Measurements from ENCODE around the gene ANKRD33B. TPM values are rescaled to one million over a fixed set of nuclear protein-coding genes. Genes with fewer than 3 reads are reported as not detected.

The ANKRD33B gene
- total and polyA plus RNA-seq, 2 donors, result 4.5 to 6.8 TPM

DNA sequence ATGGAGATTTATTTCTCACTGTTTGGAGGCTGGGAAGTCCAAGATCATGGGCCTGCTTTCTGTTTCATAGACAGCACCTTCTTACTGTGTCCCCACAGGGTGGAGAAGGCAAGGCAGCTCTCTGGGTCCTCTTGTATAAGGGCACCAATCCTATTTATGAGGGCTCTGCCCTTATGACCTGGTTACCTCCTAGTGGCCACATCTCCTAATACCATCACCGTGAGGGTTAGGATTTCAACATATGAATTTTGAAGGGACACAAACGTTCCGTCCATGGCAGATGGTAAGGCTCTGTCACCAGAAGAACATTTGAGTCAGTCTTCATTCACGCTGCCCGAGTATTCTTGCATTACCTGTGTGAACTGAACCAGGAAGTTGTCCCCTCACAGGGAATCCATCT lies 48.4 kb downstream of the ANKRD33B start:
- no peaks in the 10 kb centered on the region for H3K9me3 ChIP-seq (ENCODE audit: control insufficient read depth in 2 of 2, insufficient read depth in 1 of 2, low read length in 1 of 2)
- WGBS, result 86% methylated on average over 5 of the region's 5 CpGs
- peaks cover 2 to 7% of the 10 kb centered on the region in 2 donors for H3K4me1 ChIP-seq (ENCODE audit: control insufficient read depth in 2 of 2, insufficient read depth in 2 of 2, low read length in 2 of 2)
- no peak overlapping the region for H3K4me3 ChIP-seq (ENCODE audit: low read length in 2 of 2)
- H3K27ac ChIP-seq (ENCODE audit: low read depth in 1 of 2, low read length in 1 of 2), result no peak overlapping the region
- no peaks in the 10 kb centered on the region for H3K27me3 ChIP-seq (ENCODE audit: control insufficient read depth in 2 of 2, insufficient read depth in 1 of 2, low read length in 1 of 2)
- H3K36me3 ChIP-seq (ENCODE audit: control insufficient read depth in 2 of 2, insufficient read depth in 2 of 2, low read length in 1 of 2), result no peaks in the 10 kb centered on the region
- no peak for DNase-seq (ENCODE audit: low read depth in 6 of 9, low spot score in 9 of 9)

DNA sequence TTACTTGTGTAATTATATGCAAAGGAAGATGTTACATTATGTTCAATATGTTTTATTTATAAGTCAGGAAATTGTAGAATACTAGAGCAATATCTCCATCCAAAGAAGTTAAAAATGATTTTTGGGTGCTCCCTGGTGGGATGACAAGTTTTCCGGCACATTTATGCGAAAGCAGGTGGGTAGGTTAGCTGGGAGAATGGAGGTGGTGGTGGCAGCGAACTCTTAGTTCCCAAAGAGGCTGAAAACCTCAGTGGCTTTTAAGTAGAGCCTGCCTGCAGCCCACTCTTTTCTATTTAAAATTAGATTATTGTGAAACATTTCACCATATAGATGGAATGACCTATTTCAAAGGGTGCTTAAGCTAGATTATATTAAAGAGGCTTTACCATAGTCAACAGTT lies 51.8 kb downstream of the ANKRD33B start:
- H3K27me3 ChIP-seq (ENCODE audit: control insufficient read depth in 2 of 2, insufficient read depth in 1 of 2, low read length in 1 of 2), result no peaks in the 10 kb centered on the region
- no peaks in the 10 kb centered on the region for H3K9me3 ChIP-seq (ENCODE audit: control insufficient read depth in 2 of 2, insufficient read depth in 1 of 2, low read length in 1 of 2)
- no peak overlapping the region for H3K27ac ChIP-seq (ENCODE audit: low read depth in 1 of 2, low read length in 1 of 2)
- H3K36me3 ChIP-seq (ENCODE audit: control insufficient read depth in 2 of 2, insufficient read depth in 2 of 2, low read length in 1 of 2), result no peaks in the 10 kb centered on the region
- 96% methylated on average over 3 of the region's 3 CpGs for WGBS
- DNase-seq (ENCODE audit: low read depth in 6 of 9, low spot score in 9 of 9), result no peak
- no peak overlapping the region for H3K4me3 ChIP-seq (ENCODE audit: low read length in 2 of 2)
- peaks cover 0 to 3% of the 10 kb centered on the region in 2 donors for H3K4me1 ChIP-seq (ENCODE audit: control insufficient read depth in 2 of 2, insufficient read depth in 2 of 2, low read length in 2 of 2)

DNA sequence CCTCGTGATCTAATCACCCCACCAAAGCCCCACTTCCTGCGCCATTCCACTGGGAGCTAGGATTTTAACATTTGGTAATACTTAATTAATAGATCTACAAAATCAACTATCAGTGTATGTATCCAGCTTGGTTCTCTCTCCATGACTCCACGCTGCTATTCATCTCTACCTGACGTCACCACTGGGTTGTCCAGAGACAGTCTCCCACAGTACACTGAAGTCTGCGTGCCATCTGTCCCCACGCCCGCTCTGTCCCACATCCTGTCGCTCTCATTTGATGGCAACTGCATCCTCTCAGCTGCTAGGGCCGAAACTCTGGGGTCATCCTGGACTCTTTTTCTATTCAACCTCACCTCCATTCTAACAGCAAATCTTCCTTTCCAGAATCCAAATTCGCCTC lies 53.2 kb downstream of the ANKRD33B start:
- DNase-seq (ENCODE audit: low read depth in 6 of 9, low spot score in 9 of 9), result no peak
- peaks cover 0 to 3% of the 10 kb centered on the region in 2 donors for H3K4me1 ChIP-seq (ENCODE audit: control insufficient read depth in 2 of 2, insufficient read depth in 2 of 2, low read length in 2 of 2)

DNA sequence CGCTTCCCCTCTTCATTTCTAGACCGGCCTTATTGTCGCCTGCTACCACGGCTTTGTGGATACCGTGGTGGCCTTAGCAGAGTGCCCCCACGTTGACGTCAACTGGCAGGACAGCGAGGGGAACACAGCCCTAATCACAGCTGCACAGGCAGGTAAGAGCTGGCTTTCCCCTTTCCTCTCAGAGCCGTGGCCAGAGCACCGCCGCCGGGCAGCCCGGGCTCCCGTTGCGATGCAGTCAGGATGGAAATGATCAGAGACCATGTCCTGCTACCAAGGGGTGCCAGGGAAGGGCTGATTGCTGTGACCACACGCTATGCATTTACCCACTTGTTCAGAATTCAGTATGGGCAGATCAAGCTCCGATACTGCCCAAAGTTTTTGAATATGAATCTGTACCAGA lies 54.4 kb downstream of the ANKRD33B start:
- no peak overlapping the region for H3K27ac ChIP-seq (ENCODE audit: low read depth in 1 of 2, low read length in 1 of 2)
- H3K4me1 ChIP-seq (ENCODE audit: control insufficient read depth in 2 of 2, insufficient read depth in 2 of 2, low read length in 2 of 2), result peaks cover 0 to 6% of the 10 kb centered on the region in 2 donors
- no peaks in the 10 kb centered on the region for H3K36me3 ChIP-seq (ENCODE audit: control insufficient read depth in 2 of 2, insufficient read depth in 2 of 2, low read length in 1 of 2)
- H3K27me3 ChIP-seq (ENCODE audit: control insufficient read depth in 2 of 2, insufficient read depth in 1 of 2, low read length in 1 of 2), result no peaks in the 10 kb centered on the region
- WGBS, result 93% methylated on average over 17 of the region's 17 CpGs
- peaks cover 0 to 1% of the 10 kb centered on the region in 2 donors for H3K9me3 ChIP-seq (ENCODE audit: control insufficient read depth in 2 of 2, insufficient read depth in 1 of 2, low read length in 1 of 2)
- H3K4me3 ChIP-seq (ENCODE audit: low read length in 2 of 2), result no peak overlapping the region
- DNase-seq (ENCODE audit: low read depth in 6 of 9, low spot score in 9 of 9), result no peak

More for the DNA sequence above, 53.2 kb downstream of the ANKRD33B start:
- Histone ChIP-seq H3K27me3 (ENCODE audit: control insufficient read depth in 2 of 2, insufficient read depth in 1 of 2, low read length in 1 of 2) (no peaks in the 10 kb centered on the region), H3K36me3 (ENCODE audit: control insufficient read depth in 2 of 2, insufficient read depth in 2 of 2, low read length in 1 of 2) (no peaks in the 10 kb centered on the region), H3K9me3 (ENCODE audit: control insufficient read depth in 2 of 2, insufficient read depth in 1 of 2, low read length in 1 of 2) (no peaks in the 10 kb centered on the region), H3K4me3 (ENCODE audit: low read length in 2 of 2) (no peak overlapping the region), H3K27ac (ENCODE audit: low read depth in 1 of 2, low read length in 1 of 2) (no peak overlapping the region)
- WGBS, result 86% methylated on average over 10 of the region's 10 CpGs

DNA sequence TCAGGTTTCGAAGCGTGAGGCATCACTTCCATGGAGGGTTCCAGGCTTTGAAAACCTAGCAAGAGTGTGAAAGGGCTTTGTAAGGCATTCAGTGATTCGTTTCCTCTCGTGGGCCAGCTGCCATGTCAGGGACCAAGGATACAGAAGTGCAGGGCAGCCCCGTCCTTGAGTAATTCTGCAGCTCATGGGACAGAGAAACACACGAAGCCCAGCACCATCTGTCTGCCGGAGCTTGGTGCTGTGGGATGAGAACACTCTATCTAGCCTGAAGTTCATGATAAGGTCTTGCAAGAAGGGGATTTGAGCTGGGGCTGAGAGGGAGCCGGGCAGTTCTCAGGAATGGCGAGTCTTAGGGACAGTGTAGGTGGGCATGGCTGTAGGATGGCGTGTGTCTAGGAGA lies 55.8 kb downstream of the ANKRD33B start:
- whole genome bisulfite sequencing, result 96% methylated on average over 10 of the region's 10 CpGs
- DNase-seq (ENCODE audit: low read depth in 6 of 9, low spot score in 9 of 9), result no peak

DNA sequence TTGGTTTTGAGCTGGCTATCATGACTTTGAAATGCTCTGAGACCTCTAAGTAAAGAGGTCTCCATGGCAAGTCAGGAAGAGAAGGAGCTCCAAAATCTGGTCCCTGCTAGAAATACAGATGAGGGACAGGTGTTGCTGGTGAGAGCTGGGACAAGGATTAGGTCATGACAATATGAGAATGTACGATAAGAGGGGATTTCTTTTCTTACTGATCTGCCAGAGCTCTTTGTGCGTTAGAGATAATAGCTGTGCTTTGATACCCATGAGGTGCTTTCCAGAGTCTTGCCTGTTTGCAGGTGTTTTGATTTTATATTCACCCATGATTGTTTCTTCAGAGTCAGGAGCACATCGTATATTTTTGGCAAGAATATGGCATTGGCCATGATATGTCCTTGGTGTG lies 56.5 kb downstream of the ANKRD33B start:
- Histone ChIP-seq H3K27me3 (ENCODE audit: control insufficient read depth in 2 of 2, insufficient read depth in 1 of 2, low read length in 1 of 2) (no peaks in the 10 kb centered on the region), H3K36me3 (ENCODE audit: control insufficient read depth in 2 of 2, insufficient read depth in 2 of 2, low read length in 1 of 2) (no peaks in the 10 kb centered on the region), H3K9me3 (ENCODE audit: control insufficient read depth in 2 of 2, insufficient read depth in 1 of 2, low read length in 1 of 2) (peaks cover 0 to 2% of the 10 kb centered on the region in 2 donors), H3K27ac (ENCODE audit: low read depth in 1 of 2, low read length in 1 of 2) (peak overlapping the region in 1 of 2 donors; percentile 53), H3K4me3 (ENCODE audit: low read length in 2 of 2) (no peak overlapping the region), H3K4me1 (ENCODE audit: control insufficient read depth in 2 of 2, insufficient read depth in 2 of 2, low read length in 2 of 2) (peaks cover 0 to 6% of the 10 kb centered on the region in 2 donors)
- WGBS, result 75% methylated on average over 3 of the region's 3 CpGs
- DNase-seq (ENCODE audit: low read depth in 6 of 9, low spot score in 9 of 9), result no peak

More for the DNA sequence above, 55.8 kb downstream of the ANKRD33B start:
- Histone ChIP-seq H3K27ac (ENCODE audit: low read depth in 1 of 2, low read length in 1 of 2) (peak overlapping the region in 1 of 2 donors; percentile 53), H3K27me3 (ENCODE audit: control insufficient read depth in 2 of 2, insufficient read depth in 1 of 2, low read length in 1 of 2) (no peaks in the 10 kb centered on the region), H3K36me3 (ENCODE audit: control insufficient read depth in 2 of 2, insufficient read depth in 2 of 2, low read length in 1 of 2) (no peaks in the 10 kb centered on the region), H3K4me3 (ENCODE audit: low read length in 2 of 2) (no peak overlapping the region), H3K4me1 (ENCODE audit: control insufficient read depth in 2 of 2, insufficient read depth in 2 of 2, low read length in 2 of 2) (peaks cover 0 to 6% of the 10 kb centered on the region in 2 donors), H3K9me3 (ENCODE audit: control insufficient read depth in 2 of 2, insufficient read depth in 1 of 2, low read length in 1 of 2) (peaks cover 0 to 2% of the 10 kb centered on the region in 2 donors)

DNA sequence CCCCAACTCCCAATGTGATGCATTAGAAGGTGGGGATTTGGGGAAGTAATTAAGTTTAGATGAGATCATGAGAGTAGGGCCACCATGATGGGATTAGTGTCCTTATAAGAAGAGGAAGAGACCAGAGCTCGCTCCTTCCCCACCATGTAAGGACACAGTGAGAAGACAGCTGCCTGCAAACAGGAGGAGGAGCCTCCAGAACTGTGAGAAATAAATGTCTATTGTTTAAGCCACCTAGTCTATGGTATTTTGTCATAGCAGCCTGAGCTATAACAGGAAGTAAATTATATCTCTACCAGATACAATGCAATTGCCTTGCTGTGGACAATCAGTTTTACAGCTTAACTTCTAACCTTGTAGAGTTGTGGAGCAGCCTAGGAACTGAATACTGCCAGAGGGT lies 58.0 kb downstream of the ANKRD33B start:
- 59% methylated on average over 1 of the region's 1 CpG for WGBS
- Histone ChIP-seq H3K36me3 (ENCODE audit: control insufficient read depth in 2 of 2, insufficient read depth in 2 of 2, low read length in 1 of 2) (no peaks in the 10 kb centered on the region), H3K27ac (ENCODE audit: low read depth in 1 of 2, low read length in 1 of 2) (no peak overlapping the region), H3K27me3 (ENCODE audit: control insufficient read depth in 2 of 2, insufficient read depth in 1 of 2, low read length in 1 of 2) (no peaks in the 10 kb centered on the region), H3K4me1 (ENCODE audit: control insufficient read depth in 2 of 2, insufficient read depth in 2 of 2, low read length in 2 of 2) (peaks cover 0 to 6% of the 10 kb centered on the region in 2 donors), H3K4me3 (ENCODE audit: low read length in 2 of 2) (no peak overlapping the region), H3K9me3 (ENCODE audit: control insufficient read depth in 2 of 2, insufficient read depth in 1 of 2, low read length in 1 of 2) (peaks cover 0 to 2% of the 10 kb centered on the region in 2 donors)
- DNase-seq (ENCODE audit: low read depth in 6 of 9, low spot score in 9 of 9), result no peak

DNA sequence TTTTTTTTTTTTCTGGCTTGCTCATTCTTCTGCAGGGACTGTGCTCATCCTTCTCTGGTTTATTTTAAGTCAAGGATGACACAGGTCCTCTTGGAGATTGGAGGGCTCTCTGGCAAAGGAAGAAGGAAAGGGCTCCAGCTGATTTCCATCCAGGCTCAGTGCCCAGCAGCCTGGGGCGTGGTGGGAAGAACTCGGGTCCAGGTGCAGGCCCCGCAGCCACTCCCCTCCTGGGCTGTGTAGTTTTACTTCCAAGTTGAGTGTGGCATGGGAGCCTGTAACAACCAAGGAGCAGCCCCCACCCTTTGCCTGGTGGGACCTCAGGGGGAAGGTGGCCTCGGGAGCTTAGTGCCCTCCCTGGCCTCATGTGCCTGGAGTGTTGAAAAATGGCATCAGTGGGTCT lies 58.9 kb downstream of the ANKRD33B start:
- 89% methylated on average over 4 of the region's 4 CpGs for WGBS
- Histone ChIP-seq H3K9me3 (ENCODE audit: control insufficient read depth in 2 of 2, insufficient read depth in 1 of 2, low read length in 1 of 2) (peaks cover 0 to 2% of the 10 kb centered on the region in 2 donors), H3K27me3 (ENCODE audit: control insufficient read depth in 2 of 2, insufficient read depth in 1 of 2, low read length in 1 of 2) (no peaks in the 10 kb centered on the region), H3K27ac (ENCODE audit: low read depth in 1 of 2, low read length in 1 of 2) (no peak overlapping the region), H3K36me3 (ENCODE audit: control insufficient read depth in 2 of 2, insufficient read depth in 2 of 2, low read length in 1 of 2) (no peaks in the 10 kb centered on the region), H3K4me1 (ENCODE audit: control insufficient read depth in 2 of 2, insufficient read depth in 2 of 2, low read length in 2 of 2) (peaks cover 0 to 13% of the 10 kb centered on the region in 2 donors), H3K4me3 (ENCODE audit: low read length in 2 of 2) (no peak overlapping the region)
- DNase-seq (ENCODE audit: low read depth in 6 of 9, low spot score in 9 of 9), result no peak

DNA sequence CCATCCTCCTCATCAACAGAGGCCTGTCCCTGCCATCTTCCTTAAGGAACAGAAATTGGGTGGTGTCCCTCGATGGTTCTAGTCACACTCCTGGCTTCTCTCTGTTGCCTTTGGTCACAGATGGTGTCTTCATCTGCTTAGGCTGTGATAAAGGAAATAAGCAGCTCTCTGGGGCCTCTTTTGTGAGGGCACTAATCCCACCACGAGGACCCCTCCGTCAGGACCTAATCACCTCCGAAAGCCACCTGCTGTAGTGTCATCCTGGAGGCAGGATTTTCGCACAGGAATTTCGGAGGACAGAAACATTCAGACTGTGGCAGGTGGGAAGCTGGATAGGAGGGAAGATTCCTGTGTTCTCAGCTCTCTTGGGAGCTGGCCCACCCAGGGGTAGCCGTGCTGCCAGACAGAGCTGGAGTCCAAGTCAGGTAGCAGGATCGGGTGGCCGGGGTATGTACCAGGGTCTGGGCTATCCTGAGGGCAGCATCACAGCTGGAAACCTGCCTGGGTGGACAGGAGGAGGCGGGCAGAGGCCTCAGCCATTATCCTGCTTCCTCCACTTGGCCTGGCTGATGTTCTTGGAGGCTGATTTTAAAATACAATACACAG lies 59.5 kb downstream of the ANKRD33B start:
- Histone ChIP-seq H3K36me3 (ENCODE audit: control insufficient read depth in 2 of 2, insufficient read depth in 2 of 2, low read length in 1 of 2) (no peaks in the 10 kb centered on the region), H3K4me1 (ENCODE audit: control insufficient read depth in 2 of 2, insufficient read depth in 2 of 2, low read length in 2 of 2) (peaks cover 0 to 13% of the 10 kb centered on the region in 2 donors), H3K27me3 (ENCODE audit: control insufficient read depth in 2 of 2, insufficient read depth in 1 of 2, low read length in 1 of 2) (no peaks in the 10 kb centered on the region), H3K27ac (ENCODE audit: low read depth in 1 of 2, low read length in 1 of 2) (no peak overlapping the region), H3K4me3 (ENCODE audit: low read length in 2 of 2) (no peak overlapping the region), H3K9me3 (ENCODE audit: control insufficient read depth in 2 of 2, insufficient read depth in 1 of 2, low read length in 1 of 2) (peaks cover 0 to 2% of the 10 kb centered on the region in 2 donors)
- DNase-seq (ENCODE audit: low read depth in 6 of 9, low spot score in 9 of 9), result no peak
- WGBS, result 92% methylated on average over 10 of the region's 10 CpGs
